CD14-positive monocyte (primary cell): Measurements from ENCODE around the gene SLC35F1. TPM values are rescaled to one million over a fixed set of nuclear protein-coding genes. Genes with fewer than 3 reads are reported as not detected.

Source experiments
- DNase-seq, 3 donors: peaks; one replicate each; pipeline ENCODE4 v3.0.0-alpha.2; 2011 to 2022
- H2AFZ ChIP-seq: 2 replicates; pipeline ENCODE4 v1.6.0; 2012; ENCODE audit warnings: mild to moderate bottlenecking, low read depth, low read length, inconsistent platforms; ENCODE audit not compliant: insufficient read depth, poor library complexity, severe bottlenecking
- H3K27ac ChIP-seq, 2 donors: 1 replicate in 1 of 2; 2 replicates in 1 of 2; pipeline ENCODE4 v1.5.1; 2012 to 2013; ENCODE audit warnings: low read length in 2 of 2, control low read depth in 1 of 2, inconsistent platforms in 1 of 2, low read depth in 1 of 2, mild to moderate bottlenecking in 1 of 2
- H3K27me3 ChIP-seq, 2 donors: one replicate each; pipeline versions ENCODE4 v1.6.0 to v1.6.1; 2011 to 2013; ENCODE audit warnings: low read length in 2 of 2; ENCODE audit not compliant: control insufficient read depth in 2 of 2, insufficient read depth in 2 of 2
- H3K36me3 ChIP-seq, 2 donors: replicated peaks in 1 of 2; 1 replicate in 1 of 2; 2 replicates in 1 of 2; pipeline versions ENCODE4 v1.5.1 to v1.6.1; 2012 to 2013; ENCODE audit warnings: low read length in 2 of 2, control low read depth in 1 of 2, inconsistent platforms in 1 of 2, mild to moderate bottlenecking in 1 of 2; ENCODE audit not compliant: insufficient read depth in 2 of 2, control insufficient read depth in 1 of 2
- H3K4me1 ChIP-seq, 2 donors: 1 replicate in 1 of 2; 2 replicates in 1 of 2; pipeline versions ENCODE4 v1.5.1 to v1.6.1; 2012 to 2013; ENCODE audit warnings: low read length in 2 of 2, control low read depth in 1 of 2, inconsistent platforms in 1 of 2, mild to moderate bottlenecking in 1 of 2, moderate library complexity in 1 of 2; ENCODE audit not compliant: insufficient read depth in 2 of 2, control insufficient read depth in 1 of 2
- H3K4me2 ChIP-seq: replicated peaks from 2 replicates; pipeline ENCODE3; 2012; ENCODE audit warnings: low read length, moderate library complexity, mild to moderate bottlenecking; ENCODE audit not compliant: poor library complexity, severe bottlenecking; ENCODE audit errors: extremely low read depth
- H3K4me3 ChIP-seq, 3 experiments: fragments of 200-600 bp in 1 of 3; sonication (generic) in 1 of 3; replicated peaks in 1 of 3; 1 replicate in 2 of 3; 2 replicates in 1 of 3; pipeline ENCODE4 v1.5.1; 2011 to 2013; ENCODE audit warnings: low read length in 3 of 3, mild to moderate bottlenecking in 3 of 3, control low read depth in 2 of 3, low read depth in 2 of 3, inconsistent platforms in 1 of 3, moderate library complexity in 1 of 3
- H3K79me2 ChIP-seq: 2 replicates; pipeline ENCODE4 v1.6.0; 2012; ENCODE audit warnings: mild to moderate bottlenecking, control low read depth, inconsistent platforms, low read length, moderate library complexity; ENCODE audit not compliant: insufficient read depth
- H3K9ac ChIP-seq: 2 replicates; pipeline ENCODE4 v1.6.0; 2017; ENCODE audit warnings: low read length, mild to moderate bottlenecking; ENCODE audit not compliant: insufficient read depth, poor library complexity, severe bottlenecking
- H3K9me3 ChIP-seq, 2 donors: replicated peaks in 1 of 2; 1 replicate in 1 of 2; 2 replicates in 1 of 2; pipeline versions ENCODE4 v1.5.1 to v1.6.1; 2012 to 2013; ENCODE audit warnings: low read length in 2 of 2, control low read depth in 1 of 2; ENCODE audit not compliant: control insufficient read depth in 1 of 2, insufficient read depth in 1 of 2
- H4K20me1 ChIP-seq: 2 replicates; pipeline ENCODE4 v1.6.0; 2012; ENCODE audit warnings: mild to moderate bottlenecking, low read length, control low read depth, moderate library complexity; ENCODE audit not compliant: insufficient read depth
- H3K27ac Mint-ChIP-seq, 7 donors: one replicate each; pipeline ENCODE4 v1.8.0; 2020; ENCODE audit warnings: mild to moderate bottlenecking in 7 of 7, mixed read lengths in 7 of 7, moderate library complexity in 6 of 7, inconsistent platforms in 2 of 7
- H3K27me3 Mint-ChIP-seq, 3 donors: one replicate each; pipeline ENCODE4 v1.8.0; 2021 to 2022; ENCODE audit warnings: low read depth in 3 of 3, mild to moderate bottlenecking in 3 of 3, mixed read lengths in 3 of 3, moderate library complexity in 3 of 3, inconsistent platforms in 1 of 3
- H3K36me3 Mint-ChIP-seq, 2 donors: one replicate each; pipeline ENCODE4 v1.8.0; 2020; ENCODE audit warnings: mixed read lengths in 2 of 2, inconsistent platforms in 1 of 2, mild to moderate bottlenecking in 1 of 2
- H3K4me1 Mint-ChIP-seq: one replicate; pipeline ENCODE4 v1.8.0; 2020; ENCODE audit warnings: mild to moderate bottlenecking, mixed read lengths
- H3K4me3 Mint-ChIP-seq, 2 donors: one replicate each; pipeline ENCODE4 v1.8.0; 2020; ENCODE audit warnings: mild to moderate bottlenecking in 2 of 2, mixed read lengths in 2 of 2, moderate library complexity in 1 of 2
- H3K9me3 Mint-ChIP-seq, 7 donors: one replicate each; pipeline ENCODE4 v1.8.0; 2020 to 2022; ENCODE audit warnings: mixed read lengths in 7 of 7, mild to moderate bottlenecking in 6 of 7, moderate library complexity in 6 of 7, inconsistent platforms in 2 of 7
- CTCF ChIP-seq: fragments of 200-600 bp; IDR thresholded peaks from one replicate; pipeline ENCODE4 v1.8.0; 2022; ENCODE audit warnings: antibody characterized with exemption, mild to moderate bottlenecking
- WGBS: methylation state at CpG from one replicate; pipeline ENCODE4 v1.1.5; 2013; ENCODE audit warnings: missing lambda C conversion rate; ENCODE audit not compliant: insufficient coverage; 5-methylcytosine and 5-hydroxymethylcytosine counted together
- intact Hi-C, 2 donors: fragments of 100-400 bp; cut with micrococcal nuclease; formaldehyde crosslinking; loops; one replicate each; pipeline versions ENCODE4 v1.15.0 to v1.15.1; 2023
- polyA plus RNA-seq, 3 donors: library from polyadenylated mRNA; depleted of rRNA in 1 of 3; unstranded in 2 of 3; stranded (reverse) in 1 of 3; fragments of 300-500 nt in 2 of 3; fragments of >200 nt in 1 of 3; fragmentation: Illumina TruSeq in 2 of 3; gene quantifications; 1 replicate in 2 of 3; 2 replicates in 1 of 3; pipeline ENCODE4 v1.2.3, GENCODE V29; 2012 to 2021

SLC35F1 gene
- polyA plus RNA-seq, 3 donors, result not detected

DNA sequence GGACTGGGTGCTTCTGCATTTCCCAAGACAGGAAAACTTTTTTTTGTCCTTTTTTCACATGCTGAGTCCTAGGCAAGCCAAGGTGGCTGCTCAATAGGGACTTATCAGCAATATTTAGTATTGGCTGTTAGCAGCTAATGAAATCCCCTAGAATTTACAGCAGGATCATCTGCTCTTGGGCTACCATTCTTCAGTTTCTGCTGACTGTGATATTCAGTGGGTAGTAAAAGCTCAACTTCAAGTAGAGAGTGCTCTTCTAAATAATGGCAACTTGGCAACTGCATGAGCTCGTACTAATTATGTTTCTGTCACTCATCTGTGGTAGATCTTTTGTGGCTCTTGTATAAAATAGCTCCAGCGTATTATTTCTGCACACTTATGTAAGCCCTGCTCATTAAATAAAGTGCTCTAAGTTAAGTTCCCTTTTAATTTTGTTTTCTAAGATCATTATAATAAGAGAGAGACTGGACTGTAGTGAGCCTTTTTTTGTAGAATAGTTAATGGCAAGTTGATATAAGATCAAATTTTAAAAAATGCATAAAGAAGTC is 110.3 kb downstream of the SLC35F1 start:
- Mint-ChIP-seq H3K36me3 (no peaks in the 10 kb centered on the region), H3K4me3 (no peak overlapping the region), H3K27ac (no peak overlapping the region), H3K4me1 (no peaks in the 10 kb centered on the region), H3K9me3 (peaks cover 0 to 3% (median 2%) of the 10 kb centered on the region in 7 donors), H3K27me3 (no peaks in the 10 kb centered on the region)
- no peaks in the 10 kb centered on the region for H3K79me2 ChIP-seq
- DNase-seq, result no peak
- H3K4me1 ChIP-seq, result no peaks in the 10 kb centered on the region
- H3K27ac ChIP-seq, result no peak overlapping the region
- no peak overlapping the region for H3K4me2 ChIP-seq
- no peak overlapping the region for H2AFZ ChIP-seq
- TF ChIP-seq CTCF, result no peak
- H3K4me3 ChIP-seq, result no peak overlapping the region
- no peak overlapping the region for H3K9ac ChIP-seq
- H3K36me3 ChIP-seq, result no peaks in the 10 kb centered on the region
- no CpG with 5 or more reads among the region's 2 CpGs for WGBS
- no peaks in the 10 kb centered on the region for H3K9me3 ChIP-seq
- no peaks in the 10 kb centered on the region for H3K27me3 ChIP-seq
- H4K20me1 ChIP-seq, result no peaks in the 10 kb centered on the region
- intact Hi-C loops, result no loop called here

DNA sequence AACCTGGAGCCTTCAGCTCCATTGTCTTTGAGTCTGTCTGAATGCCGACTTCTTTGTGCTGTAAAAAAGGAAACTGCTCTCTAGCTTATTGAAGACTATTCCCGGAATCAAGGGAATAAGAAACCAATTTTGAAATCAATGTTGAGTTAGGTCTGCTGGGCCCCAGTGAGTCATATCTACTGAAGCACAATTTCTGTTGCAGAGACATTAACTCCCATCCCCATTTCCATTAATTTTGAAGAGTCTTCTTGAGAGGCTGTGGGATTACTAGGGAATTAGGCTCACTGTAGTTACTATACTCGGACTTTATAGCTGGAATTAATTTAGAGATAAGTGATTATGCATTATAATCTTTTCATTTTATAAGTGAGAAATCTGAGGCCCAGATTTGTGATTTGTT is 116.7 kb downstream of the SLC35F1 start:
- Histone ChIP-seq H3K27me3 (no peaks in the 10 kb centered on the region), H3K4me1 (no peaks in the 10 kb centered on the region), H4K20me1 (no peaks in the 10 kb centered on the region), H3K9ac (no peak overlapping the region), H3K4me3 (no peak overlapping the region), H3K27ac (no peak overlapping the region), H2AFZ (no peak overlapping the region), H3K36me3 (no peaks in the 10 kb centered on the region), H3K9me3 (no peaks in the 10 kb centered on the region), H3K4me2 (no peak overlapping the region), H3K79me2 (no peaks in the 10 kb centered on the region)
- Mint-ChIP-seq H3K36me3 (no peaks in the 10 kb centered on the region), H3K9me3 (peaks cover 0 to 7% (median 0%) of the 10 kb centered on the region in 7 donors), H3K4me3 (no peak overlapping the region), H3K4me1 (no peaks in the 10 kb centered on the region), H3K27ac (no peak overlapping the region), H3K27me3 (no peaks in the 10 kb centered on the region)
- intact Hi-C loops, result no loop called here
- no peak for DNase-seq
- 100% methylated on average over 1 of the region's 3 CpGs for WGBS
- no peak for TF ChIP-seq CTCF
